Astrocyte of the cerebellum (primary cell): Measurements from ENCODE around the gene PCLO.

Experiments used
- DNase-seq: peaks from one replicate; pipeline ENCODE4 v3.0.0-alpha.2; 2011; ENCODE audit warnings: low read depth
- H3K4me3 ChIP-seq: 2 replicates; pipeline ENCODE4 v1.5.1; 2011; ENCODE audit warnings: mild to moderate bottlenecking, low read depth, low read length, moderate library complexity
- CTCF ChIP-seq: IDR thresholded peaks from 2 replicates; pipeline ENCODE4 v1.5.1; 2012; ENCODE audit warnings: low read length, low read depth, moderate library complexity, mild to moderate bottlenecking; ENCODE audit errors: missing control alignments
- in situ Hi-C: cut with HindIII; loops from 2 replicates; pipeline ENCODE4 v1.10.0; 2017; ENCODE audit warnings: low sequenced_read_pairs

PCLO gene

GRCh38 chr7:82838314-82838713 is 324.4 kb downstream of the PCLO start:
- no peak for DNase-seq
- no peak overlapping the region for H3K4me3 ChIP-seq
- no peak for TF ChIP-seq CTCF
- in situ Hi-C loops, result no loop called here

- H3K4me3 ChIP-seq, result no peak overlapping the region
- no peak for DNase-seq
- TF ChIP-seq CTCF, result no peak
- in situ Hi-C loops, result no loop called here
Measured at GRCh38 chr7:82823073-82823472, 339.6 kb downstream of the PCLO start.

- in situ Hi-C loops, result no loop called here
- no peak overlapping the region for H3K4me3 ChIP-seq
- no peak for DNase-seq
- no peak for TF ChIP-seq CTCF
Measured at GRCh38 chr7:82821037-82821436, 341.6 kb downstream of the PCLO start.

GRCh38 chr7:82818171-82818570 is 344.5 kb downstream of the PCLO start:
- DNase-seq, result no peak
- H3K4me3 ChIP-seq, result no peak overlapping the region
- TF ChIP-seq CTCF, result no peak
- in situ Hi-C loops, result no loop called here

- H3K4me3 ChIP-seq, result no peak overlapping the region
- no peak for DNase-seq
- no peak for TF ChIP-seq CTCF
- in situ Hi-C loops, result no loop called here
Measured at GRCh38 chr7:82816272-82816671, 346.4 kb downstream of the PCLO start.

GRCh38 chr7:82810558-82811259 is 352.0 kb downstream of the PCLO start:
- in situ Hi-C loops, result no loop called here
- no peak overlapping the region for H3K4me3 ChIP-seq
- DNase-seq, result peak; percentile 93
- TF ChIP-seq CTCF, result peak; percentile 73
